NCI-H510A treated with DMSO at 0.1 percent for 48 hours (cell line): ENCODE measurements around the gene ASTN2.
"Not testable (repeated sequence)": the region's sequence is repeated elsewhere in the genome, so short reads cannot be mapped to it uniquely, and the experiment has no call there.

Experiments used
- DNase-seq: peaks from one replicate; lab custom pipeline; 2025; lab: John Stamatoyannopoulos, UW

ASTN2 gene

GRCh38 chr9:116951588-116952435 lies 463.0 kb downstream of the ASTN2 start:
- DNase-seq: no peak

GRCh38 chr9:116945817-116946216 lies 469.0 kb downstream of the ASTN2 start:
- no peak for DNase-seq

- no peak for DNase-seq
These were observed 469.9 kb downstream of the ASTN2 start for GRCh38 chr9:116944714-116945534.

- DNase-seq: no peak
These were observed 470.9 kb downstream of the ASTN2 start for GRCh38 chr9:116943970-116944369.

DNA sequence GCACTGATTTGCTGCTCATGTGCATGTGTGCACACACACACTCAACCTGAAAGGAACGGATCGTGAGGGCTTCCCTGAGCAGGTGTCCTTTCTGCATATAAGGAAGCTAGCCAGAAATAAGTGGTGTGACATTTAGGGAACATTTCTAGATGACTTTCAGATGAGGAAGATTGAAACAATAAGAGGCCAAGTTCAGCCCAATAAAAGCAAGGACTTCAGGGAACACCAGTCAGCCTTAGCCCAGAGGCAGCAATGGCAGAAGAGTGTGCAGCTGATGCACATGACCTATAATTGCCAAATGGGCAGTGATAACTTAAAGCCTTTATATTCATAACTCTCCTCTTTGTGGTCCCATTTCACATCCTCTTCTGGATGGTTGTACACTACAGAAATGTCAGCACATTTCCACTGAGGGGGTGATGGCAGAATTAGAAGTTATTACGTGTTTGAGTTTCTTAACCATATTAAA lies 472.2 kb downstream of the ASTN2 start:
- no peak for DNase-seq

- DNase-seq: no peak
These were observed 473.6 kb downstream of the ASTN2 start for GRCh38 chr9:116941266-116941665.

- no peak for DNase-seq
These were observed 474.1 kb downstream of the ASTN2 start for GRCh38 chr9:116940614-116941215.

GRCh38 chr9:116939614-116940013 lies 475.2 kb downstream of the ASTN2 start:
- DNase-seq: no peak

GRCh38 chr9:116939161-116939560 lies 475.7 kb downstream of the ASTN2 start:
- no peak for DNase-seq

DNA sequence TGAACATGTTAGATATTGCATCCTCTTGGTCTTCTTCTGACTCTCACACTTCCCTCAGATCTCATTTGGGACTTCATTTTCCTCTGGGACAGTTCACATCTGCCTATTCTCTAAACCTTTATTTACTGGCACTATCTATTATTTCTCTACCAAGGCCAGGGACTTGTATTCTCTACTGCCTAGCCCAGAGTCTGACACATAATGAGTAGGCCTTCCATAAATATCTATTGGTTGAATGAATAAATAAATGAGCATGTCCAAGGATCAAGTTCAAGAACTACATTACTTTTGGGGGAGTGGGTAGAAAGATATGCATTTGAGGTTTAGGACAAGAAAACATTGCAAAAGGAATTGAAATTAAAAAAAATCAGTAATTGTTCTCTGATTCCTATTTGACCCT lies 477.5 kb downstream of the ASTN2 start:
- no peak for DNase-seq

- DNase-seq: no peak
These were observed 479.5 kb downstream of the ASTN2 start for GRCh38 chr9:116935149-116935897.

GRCh38 chr9:116934131-116934530 lies 480.7 kb downstream of the ASTN2 start:
- DNase-seq: no peak

DNA sequence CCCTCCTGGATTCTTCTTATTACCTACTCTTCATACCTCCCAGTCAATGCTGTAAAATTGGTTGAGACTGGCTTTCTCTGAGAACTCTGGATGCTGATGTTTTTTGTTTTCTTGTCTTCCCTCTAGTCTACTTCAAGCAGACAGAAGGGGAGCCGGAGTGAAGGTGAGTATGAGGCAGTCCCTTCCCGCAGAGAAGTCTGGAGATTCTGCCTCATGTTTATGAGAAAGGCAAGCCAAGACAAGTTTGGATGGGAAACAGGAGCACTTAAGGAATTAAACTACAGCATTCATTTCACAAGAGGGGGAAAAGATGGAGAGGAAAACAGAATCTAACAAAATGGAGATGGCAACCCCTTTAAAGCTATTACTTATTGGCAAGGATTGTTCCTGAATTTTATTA lies 481.6 kb downstream of the ASTN2 start:
- no peak for DNase-seq

DNA sequence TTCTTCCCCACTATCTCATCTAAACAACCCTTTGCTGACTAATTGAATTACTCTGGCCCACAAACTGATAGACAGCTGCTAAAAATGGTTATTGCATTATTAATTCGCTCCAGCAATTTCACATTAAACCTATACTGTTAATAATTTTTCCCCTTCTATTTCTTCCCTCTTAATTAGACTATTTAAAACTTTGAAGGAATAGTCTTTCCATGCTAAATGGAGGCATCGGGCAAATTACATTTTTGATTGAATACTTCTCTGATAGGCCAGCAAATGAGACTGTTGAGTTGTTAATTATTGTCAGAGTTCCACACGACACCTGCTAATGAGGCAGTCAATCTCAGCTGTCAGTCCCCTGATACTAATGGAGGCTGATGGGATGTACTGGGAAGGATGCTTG lies 485.2 kb downstream of the ASTN2 start:
- DNase-seq: no peak

GRCh38 chr9:116928884-116929283 lies 486.0 kb downstream of the ASTN2 start:
- DNase-seq: no peak

DNA sequence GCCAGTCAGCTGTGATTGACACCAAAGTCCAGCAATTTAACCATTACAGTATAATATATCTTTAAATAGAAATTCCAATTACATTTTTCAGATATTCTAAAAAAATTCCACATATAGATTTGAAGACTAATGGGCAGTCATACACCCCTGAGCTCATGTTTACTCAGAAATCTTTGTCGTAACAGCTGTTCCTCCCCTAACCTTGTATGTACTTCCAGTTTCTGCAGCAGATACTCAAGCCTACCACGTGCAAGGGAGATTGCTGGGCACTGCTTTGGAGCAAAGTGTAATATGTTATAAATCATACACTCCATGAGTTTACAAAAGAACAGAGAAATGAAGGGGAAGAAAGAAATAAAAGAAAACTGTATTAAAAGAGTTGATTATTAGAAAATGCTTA lies 486.6 kb downstream of the ASTN2 start:
- DNase-seq: no peak

DNA sequence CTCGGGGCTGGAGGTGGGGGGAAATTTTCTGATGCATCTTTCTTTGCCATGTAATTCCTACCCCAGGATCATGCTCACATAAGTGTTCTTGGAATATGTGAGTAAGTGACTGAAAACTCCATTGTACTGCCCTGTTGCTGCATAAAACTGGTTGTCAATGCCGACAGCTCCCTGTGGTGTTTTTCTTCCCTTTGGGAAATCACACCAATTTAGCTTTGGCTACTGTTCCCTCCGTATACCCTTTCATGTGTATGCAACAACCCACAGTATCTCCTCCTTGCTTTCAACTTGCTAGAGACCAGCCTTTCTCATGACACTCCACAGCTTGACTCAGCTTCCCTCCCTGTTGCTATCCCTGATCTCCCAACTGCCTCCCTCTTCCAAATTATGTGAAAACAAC lies 487.1 kb downstream of the ASTN2 start:
- DNase-seq: no peak

GRCh38 chr9:116925121-116925520 lies 489.7 kb downstream of the ASTN2 start:
- DNase-seq: no peak

GRCh38 chr9:116924462-116925110 lies 490.3 kb downstream of the ASTN2 start:
- DNase-seq: no peak

DNA sequence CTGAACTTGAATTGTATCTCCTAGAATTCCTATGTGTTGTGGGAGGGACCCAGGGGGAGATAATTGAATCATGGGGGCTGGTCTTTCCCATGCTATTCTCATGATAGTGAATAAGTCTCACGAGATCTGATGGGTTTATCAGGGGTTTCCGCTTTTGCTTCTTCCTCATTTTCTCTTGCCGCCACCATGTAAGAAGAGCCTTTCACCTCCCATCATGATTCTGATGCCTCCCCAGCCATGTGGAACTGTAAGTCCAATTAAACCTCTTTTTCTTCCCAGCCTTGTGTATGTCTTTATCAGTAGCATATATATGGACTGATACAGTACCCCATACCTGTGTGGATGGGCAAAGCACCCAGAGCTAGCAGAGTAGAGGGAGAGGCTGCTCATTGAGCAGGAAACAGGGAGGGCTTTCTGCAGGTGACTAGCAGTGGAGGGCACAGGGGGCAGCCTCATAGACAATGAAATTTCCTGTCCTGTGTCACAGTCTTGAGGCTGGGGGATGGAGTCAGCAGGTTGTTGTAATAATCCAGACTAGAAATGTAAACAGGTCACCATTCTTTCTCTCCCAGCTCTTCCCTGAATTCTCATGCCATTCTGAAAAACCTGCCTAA lies 496.9 kb downstream of the ASTN2 start:
- not testable (repeated sequence) for DNase-seq

DNA sequence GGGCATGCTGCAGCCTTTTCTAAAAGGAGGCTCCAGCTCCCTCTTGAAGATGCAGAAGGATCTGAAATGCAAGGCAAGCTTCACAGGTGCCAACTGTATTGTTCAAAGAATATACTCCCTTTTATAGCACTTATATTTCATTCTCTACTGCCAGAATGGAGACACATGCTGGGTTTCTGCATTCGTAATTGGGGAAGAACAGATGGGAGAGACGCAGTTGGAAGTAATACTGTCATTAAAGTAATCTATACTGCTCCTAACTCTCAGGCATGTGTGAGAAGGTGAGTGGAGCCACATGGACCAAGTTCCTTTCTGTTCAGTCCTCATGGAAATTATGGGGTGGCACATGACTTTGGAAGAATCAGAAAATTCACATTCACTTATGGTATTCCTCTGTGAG lies 501.3 kb downstream of the ASTN2 start:
- DNase-seq: no peak
